BJ (cell line): ENCODE results near the gene TTC21B. TPM values are rescaled to one million over a fixed set of nuclear protein-coding genes. Genes with fewer than 3 reads are reported as not detected.
A peak's percentile ranks its signal among the peaks of the same experiment; 100 is the strongest.
"Not testable (repeated sequence)": the region's sequence is repeated elsewhere in the genome, so short reads cannot be mapped to it uniquely, and the experiment has no call there.

Experiments used
- CTCF ChIA-PET: fragments of 350-600 bp; formaldehyde crosslinking; extraction: SDS; loops from one replicate; lab custom pipeline; 2021; ENCODE audit warnings: antibody characterized with exemption, inconsistent platforms; lab: Yijun Ruan, JAX
- POLR2A ChIA-PET: fragments of 300-600 bp; sonication (Branson Sonifier 250); formaldehyde crosslinking; extraction: SDS; loops from one replicate; lab custom pipeline; 2021; ENCODE audit warnings: antibody characterized with exemption; lab: Charles Lee
- DNase-seq: peaks from one replicate; pipeline ENCODE4 v3.0.0-alpha.2; 2011; ENCODE audit warnings: low read depth
- H3K27me3 ChIP-seq: 2 replicates; pipeline ENCODE4 v1.6.0; 2011; ENCODE audit warnings: low read length; ENCODE audit not compliant: control insufficient read depth, insufficient read depth
- H3K36me3 ChIP-seq: 2 replicates; pipeline ENCODE4 v1.5.1; 2011; ENCODE audit warnings: low read length; ENCODE audit not compliant: control insufficient read depth, insufficient read depth
- H3K4me3 ChIP-seq: 2 replicates; pipeline ENCODE4 v1.5.1; 2011; ENCODE audit warnings: low read depth, mild to moderate bottlenecking, control low read depth, low read length
- CTCF ChIP-seq: IDR thresholded peaks from 2 replicates; pipeline ENCODE4 v1.5.1; 2011; ENCODE audit warnings: low read depth, mild to moderate bottlenecking, control low read depth, inconsistent platforms, low read length, moderate library complexity; ENCODE audit not compliant: insufficient read depth
- polyA minus RNA-seq: library from RNA; depleted of rRNA, polyadenylated mRNA; stranded (reverse); fragments of >200 nt; gene quantifications from 2 replicates; pipeline ENCODE4 v1.2.3, GENCODE V29; 2011; rRNA and poly(A)+ RNA removed
- polyA plus RNA-seq: library from polyadenylated mRNA; depleted of rRNA; stranded (reverse); fragments of >200 nt; gene quantifications from 2 replicates; pipeline ENCODE4 v1.2.3, GENCODE V29; 2011; rRNA removed

The TTC21B gene
- polyA plus RNA-seq (12.1 and 21.1 TPM in 2 replicates), polyA minus RNA-seq (16.7 and 20.5 TPM in 2 replicates)

DNA sequence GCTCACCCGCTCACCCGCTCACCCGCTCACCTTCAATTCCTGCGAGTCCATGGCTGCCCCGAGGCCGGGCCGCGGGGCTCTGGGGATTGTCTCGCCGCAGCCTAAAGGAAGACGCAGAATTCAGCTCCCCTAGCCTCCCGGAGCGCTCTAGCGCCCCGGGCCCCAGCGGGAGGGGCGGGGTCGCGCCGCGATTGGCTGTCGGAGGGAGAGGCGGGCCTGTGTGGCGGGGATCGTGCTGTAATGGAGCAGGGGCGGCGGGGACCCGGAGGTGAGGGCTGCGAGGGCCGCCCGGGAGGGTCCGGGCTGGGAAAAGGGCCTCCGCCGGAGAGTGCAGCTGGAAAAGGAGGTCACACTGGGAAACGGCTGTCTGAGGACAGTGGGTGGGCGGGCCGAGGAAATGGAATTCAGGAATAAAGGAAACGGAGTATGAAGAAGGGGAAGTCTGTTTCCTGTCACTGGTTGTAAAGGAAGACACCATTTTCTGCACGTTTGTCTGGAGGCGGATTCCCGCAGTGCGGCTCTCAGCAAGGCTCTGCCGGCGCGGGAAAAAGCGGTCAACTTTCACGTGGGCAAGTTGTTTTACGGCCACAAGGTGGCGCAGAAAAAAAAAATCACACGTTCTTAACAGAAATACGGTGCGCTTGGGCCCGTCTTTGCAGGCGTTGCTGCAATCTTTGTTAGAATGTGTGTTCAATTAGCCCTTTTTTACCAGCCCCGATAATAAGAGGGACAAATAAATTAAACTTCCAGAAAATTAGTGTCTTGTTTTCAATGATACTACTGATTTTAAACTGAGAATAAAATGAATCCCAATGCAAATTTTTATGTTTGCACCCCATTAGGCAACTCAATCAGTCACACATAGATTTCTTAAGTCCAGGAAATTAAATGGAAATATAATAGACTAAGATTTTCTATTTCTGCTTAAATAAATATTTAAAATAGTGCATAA is at the start of gene TTC21B:
TTC21B (minus strand) TSS at position 122 of the 952 bp plus-strand sequence; CDS start at position 51, 71 bp downstream.
- CTCF ChIA-PET, result interaction anchor here (0.7 to 2.0 kb wide), 21 partner anchors 9 to 238 kb away, joined by 3 to 10 read pairs (median 4); partner anchors contain the start of gene SCN1A
- H3K27me3 ChIP-seq, result no peaks in the 10 kb centered on the region
- peak; percentile 69 for DNase-seq
- peak within 1 kb of the TSS; percentile 57 for H3K4me3 ChIP-seq
- POLR2A ChIA-PET, result interaction anchor here (0.6 to 0.8 kb wide), 2 partner anchors 32 to 132 kb away, joined by 5 to 13 read pairs; no protein-coding TSS in a partner anchor
- TF ChIP-seq CTCF, result peak; percentile 73
- no peaks in the 10 kb centered on the region for H3K36me3 ChIP-seq

DNA sequence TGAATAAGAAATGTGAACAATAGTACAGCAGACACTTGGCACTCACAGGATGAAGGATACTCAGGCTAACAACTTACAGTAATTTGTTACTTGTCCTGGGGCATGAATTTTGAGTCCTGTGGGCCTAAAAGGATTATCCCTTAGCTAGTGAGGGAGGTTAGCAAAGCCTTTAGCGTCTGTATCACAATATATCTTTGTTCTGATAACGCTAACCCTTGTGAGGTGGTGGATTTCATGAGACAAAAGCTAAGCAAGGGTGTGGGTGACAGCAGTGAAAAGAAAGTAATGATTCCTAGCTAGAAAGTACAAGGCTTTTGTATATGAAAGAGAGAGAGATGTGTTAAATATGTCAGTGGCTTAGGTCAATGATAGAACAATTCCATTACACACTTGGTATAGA is 46.8 kb upstream of the TTC21B start:
- H3K4me3 ChIP-seq, result no peak overlapping the region
- no peak for DNase-seq
- H3K27me3 ChIP-seq, result no peaks in the 10 kb centered on the region
- no peaks in the 10 kb centered on the region for H3K36me3 ChIP-seq
- POLR2A ChIA-PET, result no interaction called here
- no peak for TF ChIP-seq CTCF
- CTCF ChIA-PET, result no interaction called here

GRCh38 chr2:165990846-165991245 is 37.3 kb upstream of the TTC21B start:
- ChIA-PET POLR2A (no interaction called here), CTCF (no interaction called here)
- H3K27me3 ChIP-seq, result no peaks in the 10 kb centered on the region
- H3K4me3 ChIP-seq, result no peak overlapping the region
- TF ChIP-seq CTCF, result no peak
- DNase-seq, result no peak
- H3K36me3 ChIP-seq, result no peaks in the 10 kb centered on the region

GRCh38 chr2:165989851-165990250 is 36.3 kb upstream of the TTC21B start:
- ChIA-PET CTCF (no interaction called here), POLR2A (no interaction called here)
- H3K4me3 ChIP-seq, result no peak overlapping the region
- DNase-seq, result no peak
- no peak for TF ChIP-seq CTCF
- H3K36me3 ChIP-seq, result no peaks in the 10 kb centered on the region
- H3K27me3 ChIP-seq, result no peaks in the 10 kb centered on the region

GRCh38 chr2:165985120-165985519 is 31.5 kb upstream of the TTC21B start:
- CTCF ChIA-PET, result interaction anchor here (0.6 kb wide), 1 partner anchor 131 kb away, joined by 3 read pairs; no protein-coding TSS in a partner anchor
- no peak for TF ChIP-seq CTCF
- POLR2A ChIA-PET, result no interaction called here
- H3K36me3 ChIP-seq, result no peaks in the 10 kb centered on the region
- no peak for DNase-seq
- no peaks in the 10 kb centered on the region for H3K27me3 ChIP-seq
- H3K4me3 ChIP-seq, result no peak overlapping the region

GRCh38 chr2:165972161-165972560 is 18.6 kb upstream of the TTC21B start:
- CTCF ChIA-PET, result interaction anchor here (1.3 kb wide), 1 partner anchor 17 kb away, joined by 5 read pairs; no protein-coding TSS in a partner anchor
- POLR2A ChIA-PET, H3K36me3 ChIP-seq, H3K27me3 ChIP-seq, DNase-seq, H3K4me3 ChIP-seq: not testable (repeated sequence)
